GM12891 (cell line): ENCODE measurements around the gene PLAU.

Experiments used
- PAX5 ChIP-seq: IDR thresholded peaks from 2 replicates; pipeline ENCODE4 v1.6.1; 2011; ENCODE audit warnings: low read length, moderate library complexity, mild to moderate bottlenecking; ENCODE audit not compliant: insufficient read depth, severe bottlenecking
- POLR2A ChIP-seq: IDR thresholded peaks from 2 replicates; pipeline ENCODE4 v1.6.1; 2011; ENCODE audit warnings: low read depth, low read length, control low read depth
- POLR2AphosphoS5 ChIP-seq: IDR thresholded peaks from 2 replicates; pipeline ENCODE4 v1.6.1; 2011; ENCODE audit warnings: low read depth, low read length, control low read depth
- POU2F2 ChIP-seq: IDR thresholded peaks from 2 replicates; pipeline ENCODE4 v1.6.1; 2011; ENCODE audit warnings: low read depth, mild to moderate bottlenecking, control low read depth, low read length, moderate library complexity
- SPI1 ChIP-seq: IDR thresholded peaks from 2 replicates; pipeline ENCODE4 v1.6.1; 2011; ENCODE audit warnings: low read depth, low read length, control low read depth
- TAF1 ChIP-seq: IDR thresholded peaks from 2 replicates; pipeline ENCODE4 v1.6.1; 2011; ENCODE audit warnings: low read depth, low read length, control low read depth

GRCh38 chr10:73953665-73954064 lies 42.7 kb downstream of the PLAU start:
- TF ChIP-seq POLR2A: no peak
- no peak for TF ChIP-seq TAF1
- TF ChIP-seq POLR2AphosphoS5: no peak
- no peak for TF ChIP-seq PAX5
- TF ChIP-seq SPI1: no peak
- no peak for TF ChIP-seq POU2F2
